T-helper 1 cell (primary cell): ENCODE measurements around the gene LRG1.

Experiments
- DNase-seq, 5 donors: peaks; one replicate each; pipeline ENCODE4 v3.0.0-alpha.2; 2012 to 2020

Gene LRG1

DNA sequence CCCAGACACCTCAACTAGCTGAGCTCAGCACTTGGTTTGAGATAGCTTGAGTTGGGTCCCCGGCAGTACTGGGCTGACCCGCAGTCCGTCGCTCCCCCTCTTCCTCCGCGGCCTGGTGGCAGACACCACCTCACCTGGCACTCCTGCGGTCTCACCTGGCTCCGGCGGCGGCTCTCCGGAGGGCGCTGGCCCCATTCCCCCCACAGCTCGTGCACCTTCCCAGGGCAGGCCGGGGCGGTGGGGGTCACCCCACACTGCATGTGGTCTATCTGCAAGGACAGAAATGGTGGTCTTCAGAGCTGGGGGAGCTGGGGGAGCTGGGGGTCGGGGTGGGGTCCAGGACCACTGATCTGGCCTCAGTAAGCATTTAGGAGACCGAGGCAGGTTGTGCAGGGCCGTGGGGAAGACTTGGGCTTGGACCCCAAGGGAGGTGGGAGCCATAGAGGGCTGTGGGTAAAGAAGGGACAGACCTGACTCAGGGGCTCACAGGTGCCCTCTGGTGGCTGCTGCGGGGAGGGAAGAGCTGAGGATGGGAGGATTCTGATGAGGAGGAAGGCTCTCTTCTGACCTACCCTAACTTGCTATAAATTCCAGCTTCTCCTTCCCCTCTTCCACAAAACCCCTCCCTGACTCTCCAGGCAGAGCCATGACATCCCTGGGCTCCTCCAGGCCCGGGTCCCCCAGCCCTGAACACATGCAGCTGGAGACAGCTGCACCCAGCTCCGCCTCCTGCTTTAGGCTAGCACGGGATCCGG is 14.9 kb downstream of the LRG1 start:
- DNase-seq: peak in 4 of 5 donors; percentile 40 to 62 (median 54)

DNA sequence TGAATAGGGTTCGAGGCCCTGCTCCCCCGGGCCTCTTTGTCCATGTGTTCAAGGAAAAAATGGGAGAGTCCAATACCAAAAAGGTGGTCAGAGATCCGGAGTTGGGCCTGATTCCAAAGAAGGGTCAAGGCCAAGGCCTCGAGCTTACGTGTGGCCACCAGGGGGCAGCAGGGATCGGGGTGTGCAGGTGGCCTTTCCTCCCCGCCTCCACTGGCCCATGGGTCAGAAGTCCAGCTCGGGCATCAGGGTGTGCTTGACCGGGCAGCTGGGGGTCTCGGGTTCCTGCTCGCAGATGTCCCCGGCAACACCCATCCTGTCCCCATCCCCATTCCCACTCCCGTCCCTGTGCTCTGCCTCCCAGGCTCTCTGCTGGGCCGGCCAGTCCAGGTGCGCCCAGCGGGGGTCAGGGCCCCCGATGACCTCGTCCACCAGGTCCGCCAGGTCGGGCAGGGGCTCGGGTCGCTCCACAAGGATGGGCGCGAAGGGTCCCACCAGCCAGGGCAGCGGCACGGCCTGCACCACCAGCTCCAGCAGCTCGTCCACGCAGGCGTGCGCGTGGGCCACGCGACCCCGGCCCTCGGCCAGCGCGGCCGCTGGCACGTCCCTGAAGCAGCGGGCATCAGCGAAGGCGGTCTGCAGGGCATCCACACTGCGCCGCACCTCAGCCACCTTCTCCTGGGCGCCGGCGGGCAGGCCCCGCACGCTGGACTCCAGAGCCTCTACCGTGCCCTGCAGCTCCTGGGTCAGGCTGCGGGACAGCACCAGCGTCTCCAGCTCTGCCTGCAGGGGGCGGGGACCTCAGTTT is 16.3 kb downstream of the LRG1 start:
- DNase-seq: peak in 1 of 5 donors; percentile 9

DNA sequence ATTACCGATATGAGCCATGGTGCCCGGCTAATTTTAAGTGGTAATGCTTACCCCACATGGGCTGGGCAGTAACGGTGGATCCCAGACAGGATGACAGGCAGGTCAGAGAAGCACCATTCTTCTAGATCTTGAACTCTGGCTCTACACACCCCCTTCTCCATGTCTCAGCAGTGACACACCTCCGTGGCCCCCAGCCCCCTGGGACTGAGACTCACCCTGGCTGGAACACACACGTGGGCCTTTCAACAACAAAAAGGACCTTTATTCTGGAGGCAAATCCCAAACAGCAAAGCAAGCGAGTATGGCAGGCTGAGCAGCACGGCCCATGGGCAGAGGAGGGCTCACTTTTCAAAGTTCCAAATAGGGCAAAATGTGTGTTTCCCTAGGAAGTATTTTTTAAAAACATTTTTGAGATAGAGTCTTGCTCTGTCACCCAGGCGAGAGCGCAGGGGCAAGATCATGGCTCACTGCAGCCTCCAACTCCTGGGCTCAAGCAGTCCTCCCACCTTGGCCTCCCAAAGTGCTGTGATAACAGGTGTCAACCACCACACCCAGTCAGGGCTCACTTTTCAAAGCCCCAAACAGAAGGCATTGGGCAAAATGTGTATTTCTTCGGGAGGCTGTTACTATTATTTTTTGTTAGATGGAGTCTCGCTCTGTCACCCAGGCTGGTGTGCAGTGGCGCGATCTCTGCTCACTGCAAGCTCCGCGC is 17.4 kb downstream of the LRG1 start:
- no peak for DNase-seq

DNA sequence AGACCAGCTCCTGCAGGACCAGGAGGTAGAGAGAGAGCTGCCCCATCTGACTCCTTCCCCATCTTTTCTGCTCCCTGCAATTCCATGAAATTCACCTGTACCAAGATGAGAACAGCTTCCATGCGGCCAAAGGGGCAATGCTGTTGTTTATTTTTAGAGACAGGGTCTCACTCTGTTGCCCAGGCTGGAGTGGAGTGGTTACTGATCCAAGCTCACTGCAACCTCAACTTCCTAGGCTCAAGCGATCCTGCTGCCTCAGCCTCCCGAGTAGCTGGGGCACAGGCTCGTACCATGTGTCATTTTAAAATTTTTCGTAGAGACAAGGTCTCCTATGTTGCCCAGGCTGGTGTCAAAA is 18.0 kb downstream of the LRG1 start:
- no peak for DNase-seq

DNA sequence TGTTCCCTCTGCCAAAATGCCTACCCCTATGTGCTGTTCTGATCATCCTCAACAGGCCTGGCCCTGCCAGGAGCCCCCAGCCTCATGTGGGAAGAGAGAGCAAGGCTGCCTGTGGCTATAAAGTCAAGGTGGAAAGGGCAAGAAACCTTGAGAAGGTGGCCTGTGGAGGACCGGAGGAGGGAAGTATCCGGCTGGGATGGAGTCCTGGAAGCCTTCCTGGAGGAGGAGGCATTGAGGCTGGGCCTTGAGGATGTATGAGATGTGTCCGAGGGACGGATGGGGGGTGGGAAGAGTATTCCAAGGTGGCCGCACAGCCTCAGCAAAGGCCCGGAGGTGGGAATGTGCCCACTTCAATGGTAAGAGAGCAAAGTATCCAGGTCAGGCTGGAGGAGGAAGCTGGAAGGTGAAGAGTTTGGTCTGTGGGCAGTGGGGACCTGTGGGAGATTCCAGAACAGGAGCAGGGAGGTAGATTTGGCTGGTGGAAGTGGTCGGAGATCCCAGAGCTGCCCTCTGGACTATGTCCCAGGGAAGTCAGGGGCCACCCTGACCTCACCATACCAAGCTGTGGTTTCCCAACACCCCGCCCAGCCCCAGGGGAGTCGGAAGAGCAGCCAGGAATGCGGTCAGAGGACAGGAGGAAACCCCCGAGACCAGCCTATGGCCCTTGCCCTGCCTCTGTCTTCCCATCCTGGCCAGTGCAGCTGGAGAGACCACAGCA is 18.5 kb downstream of the LRG1 start:
- DNase-seq: no peak

DNA sequence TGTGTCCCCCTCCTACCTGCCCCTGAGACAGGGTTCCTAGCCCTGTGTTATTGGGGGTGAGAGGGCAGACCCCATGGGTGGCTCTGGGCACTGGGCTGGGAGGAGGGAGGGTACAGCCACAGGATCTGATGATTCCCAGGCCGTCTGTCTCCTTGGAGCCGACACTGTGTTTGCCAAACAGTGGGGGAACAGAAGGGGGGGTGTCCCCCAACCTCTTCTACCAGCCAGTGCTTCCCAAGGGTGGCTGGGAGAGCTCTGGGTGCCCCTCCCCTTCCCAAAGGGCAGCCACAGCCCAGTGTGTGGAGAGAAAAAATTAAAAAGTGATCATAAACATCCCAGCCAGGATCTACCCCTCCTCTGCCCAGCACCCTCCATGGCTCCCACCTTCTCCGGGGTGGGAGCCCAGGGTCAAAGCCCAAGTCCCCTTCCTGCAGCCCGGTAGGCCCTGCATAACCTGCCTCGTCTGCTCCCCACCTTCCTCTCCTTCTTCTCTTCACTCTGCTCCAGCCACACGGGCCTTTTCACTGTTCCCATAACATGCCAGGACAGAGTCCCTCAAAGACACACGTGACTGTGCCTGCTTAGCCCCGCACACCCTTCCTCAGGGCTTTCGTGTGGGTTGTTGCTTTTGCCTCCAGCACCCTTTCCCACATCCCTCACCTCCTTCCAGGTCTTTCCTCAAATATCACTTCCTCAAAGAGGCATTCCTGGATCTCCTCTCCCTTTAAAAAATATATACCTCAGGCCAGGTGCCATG is 20.1 kb downstream of the LRG1 start:
- DNase-seq: no peak

DNA sequence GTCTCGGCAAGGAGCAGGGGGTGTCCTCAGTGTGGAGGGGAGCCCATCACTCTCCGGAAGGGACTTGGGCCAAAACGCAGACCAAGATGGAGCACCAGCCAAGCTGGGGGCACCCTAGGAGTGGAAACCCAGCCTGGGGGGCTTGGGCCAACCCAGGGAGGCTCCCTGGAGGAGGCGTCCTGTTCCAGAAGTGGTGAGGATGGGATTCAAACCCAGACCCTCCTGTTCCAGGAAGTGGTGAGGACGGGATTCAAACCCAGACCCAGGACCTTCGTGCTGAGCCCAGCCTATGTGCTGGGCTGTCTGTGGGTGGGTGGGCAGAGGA is 20.7 kb downstream of the LRG1 start:
- DNase-seq: no peak

DNA sequence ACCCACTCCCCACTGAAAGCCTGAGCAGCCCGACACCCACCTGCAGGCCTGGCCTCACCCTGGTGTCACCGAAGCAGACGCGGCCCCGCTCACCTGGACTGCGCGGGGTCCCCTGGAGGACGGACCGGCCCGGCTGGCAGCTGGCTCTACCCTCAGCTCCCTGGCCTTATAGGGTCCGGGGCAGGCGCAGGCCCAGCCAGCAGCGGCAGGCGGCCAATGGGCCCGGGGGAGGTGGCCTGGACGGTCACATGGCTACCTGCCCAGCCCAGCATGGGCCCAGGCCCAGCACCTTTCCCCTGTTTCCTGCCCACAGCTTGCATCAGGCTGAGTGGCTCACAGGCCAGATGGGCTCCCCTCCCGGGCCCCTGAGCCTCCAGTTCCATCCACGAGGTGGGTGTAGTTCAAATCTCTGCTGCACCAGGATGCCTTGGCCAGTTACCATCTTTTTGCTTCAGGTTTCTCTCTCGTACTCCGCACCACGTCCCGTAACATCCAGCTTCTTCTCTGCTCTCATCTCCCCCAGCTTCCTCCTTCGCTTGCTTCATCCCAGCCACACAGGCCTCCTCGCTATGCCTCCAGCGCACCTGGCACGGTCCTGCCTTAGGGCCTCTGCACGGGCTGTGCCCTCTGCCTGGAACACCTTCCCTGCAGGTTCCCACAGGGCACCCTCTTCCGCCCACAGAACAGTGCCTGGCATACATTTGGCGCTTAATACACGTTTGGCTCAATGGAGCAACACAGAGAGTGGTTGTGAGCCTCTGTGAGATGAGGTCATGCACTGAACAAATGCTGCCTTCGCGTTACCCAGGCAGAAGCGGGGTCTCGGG is 21.3 kb downstream of the LRG1 start, which contains the start of gene PLIN4:
TSS of gene PLIN4 (minus strand) at position 142 of the 827 bp plus-strand sequence. CDS start 214 bp downstream, outside the sequence.
- no peak for DNase-seq

DNA sequence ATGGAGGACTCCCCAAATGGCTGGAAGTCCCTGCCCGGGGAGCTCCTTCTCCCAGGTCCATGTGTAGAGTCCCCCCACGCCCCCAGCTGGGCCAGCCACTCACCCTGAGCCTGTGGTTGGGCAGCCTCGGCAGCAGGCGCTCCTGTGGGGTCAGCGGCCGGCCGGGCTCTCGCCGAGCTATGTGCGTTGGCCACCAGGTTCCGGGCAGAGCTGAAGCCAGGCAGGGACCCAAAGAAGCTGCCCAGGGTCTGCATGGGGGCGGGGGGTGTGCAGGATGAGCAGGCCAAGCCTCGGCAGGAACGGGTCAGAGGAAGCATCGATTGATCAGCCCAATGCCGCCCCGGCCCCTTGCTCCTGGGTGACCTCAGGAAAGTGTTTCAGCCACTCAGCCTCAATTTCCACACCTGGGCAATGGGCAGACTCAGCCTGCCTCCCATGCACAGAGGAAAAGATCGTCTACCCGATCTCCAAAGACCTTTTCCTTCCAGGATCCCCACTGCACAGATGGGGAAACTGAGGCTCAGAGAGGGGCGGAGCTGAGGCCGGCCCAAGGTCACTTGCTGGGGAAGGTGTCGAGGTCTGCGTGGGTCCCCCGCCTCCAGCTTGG is 22.3 kb downstream of the LRG1 start:
- no peak for DNase-seq

DNA sequence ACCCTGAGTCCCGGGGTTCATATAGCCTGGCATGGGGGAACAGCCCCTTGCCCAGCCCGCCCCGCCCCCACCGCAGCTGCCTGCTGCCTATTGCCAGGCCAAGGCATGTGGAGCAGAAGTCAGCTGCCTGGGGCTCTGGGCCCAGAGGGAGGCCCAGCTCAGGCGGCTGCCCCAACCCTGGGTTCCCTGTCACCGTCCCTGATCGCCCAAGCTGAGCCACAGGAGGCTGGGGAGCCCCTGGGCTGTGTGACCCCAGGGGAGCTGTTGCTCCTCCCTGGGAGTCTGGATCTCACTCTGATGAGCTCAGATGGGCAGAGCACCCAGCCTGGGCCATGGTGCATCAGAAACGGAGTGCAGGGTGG is 22.9 kb downstream of the LRG1 start:
- DNase-seq: no peak

DNA sequence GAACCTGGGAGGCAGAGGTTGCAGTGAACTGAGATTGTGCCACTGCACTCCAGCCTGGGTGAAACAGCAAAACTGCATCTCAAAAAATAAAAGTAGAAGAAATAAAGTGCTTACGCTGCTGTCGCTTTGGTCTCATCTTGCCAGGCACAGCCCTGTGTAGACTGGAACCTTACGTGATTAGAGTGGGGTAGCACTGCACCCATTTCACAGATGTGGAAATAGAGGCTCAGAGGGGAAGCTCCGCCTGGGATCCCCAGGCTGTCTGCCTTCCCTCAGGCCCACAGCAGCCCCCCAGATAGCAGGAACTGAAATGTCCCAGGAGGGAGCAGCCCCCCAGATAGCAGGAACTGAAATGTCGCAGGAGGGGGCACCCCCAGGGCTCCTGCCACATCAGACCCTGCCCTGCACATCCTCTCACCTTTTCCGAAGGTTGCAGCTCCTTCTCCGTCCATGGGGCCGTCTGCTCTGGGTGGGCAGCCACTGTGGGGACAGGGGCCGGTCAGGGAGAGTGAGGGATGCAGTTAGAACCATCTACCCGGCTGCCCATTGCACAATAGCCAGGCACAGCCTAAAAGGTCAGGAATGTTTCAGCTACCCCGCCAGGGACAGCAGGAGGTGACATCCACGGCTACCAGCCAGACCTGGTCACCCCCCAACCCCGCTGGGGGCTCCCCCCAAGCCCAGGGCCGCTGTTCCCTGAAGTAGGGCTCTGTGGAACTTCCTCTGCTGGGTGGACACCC is 23.5 kb downstream of the LRG1 start:
- DNase-seq: no peak

DNA sequence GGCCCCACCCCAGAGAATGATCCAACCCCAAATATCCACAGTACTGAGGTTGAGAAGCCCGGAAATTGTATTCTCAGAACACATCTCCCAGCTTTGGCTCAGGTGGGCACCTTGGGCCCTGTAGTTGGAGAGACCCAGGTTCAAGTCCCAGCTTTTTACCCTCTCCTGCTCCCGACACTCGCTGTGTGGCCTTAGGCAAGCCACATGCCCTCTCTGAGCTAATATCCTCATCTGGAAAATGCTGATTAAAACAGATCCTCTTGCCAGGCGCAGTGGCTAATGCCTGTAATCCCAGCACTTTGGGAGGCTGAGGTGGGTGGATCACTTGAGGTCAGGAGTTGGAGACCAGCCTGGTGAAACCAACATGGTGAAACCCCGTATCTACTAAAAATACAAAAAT is 24.1 kb downstream of the LRG1 start:
- no peak for DNase-seq

DNA sequence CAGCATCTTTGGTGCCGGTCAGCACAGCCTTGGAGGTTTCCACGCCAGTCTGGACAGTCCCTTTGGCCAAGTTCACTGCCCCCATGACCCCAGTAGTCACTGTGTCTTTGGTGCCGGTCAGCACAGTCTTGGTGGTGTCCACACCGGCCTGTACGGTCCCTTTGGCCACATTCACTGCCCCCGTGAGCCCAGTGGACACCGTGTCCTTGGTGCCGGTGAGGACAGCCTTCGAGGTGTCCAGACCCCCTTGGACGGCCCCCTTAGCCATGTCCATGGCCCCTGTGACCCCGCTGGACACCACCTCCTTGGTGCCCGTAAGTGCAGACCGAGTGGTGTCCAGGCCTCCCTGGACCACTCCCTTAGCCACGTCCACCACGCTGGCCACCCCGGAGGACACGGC is 26.6 kb downstream of the LRG1 start:
- no peak for DNase-seq

DNA sequence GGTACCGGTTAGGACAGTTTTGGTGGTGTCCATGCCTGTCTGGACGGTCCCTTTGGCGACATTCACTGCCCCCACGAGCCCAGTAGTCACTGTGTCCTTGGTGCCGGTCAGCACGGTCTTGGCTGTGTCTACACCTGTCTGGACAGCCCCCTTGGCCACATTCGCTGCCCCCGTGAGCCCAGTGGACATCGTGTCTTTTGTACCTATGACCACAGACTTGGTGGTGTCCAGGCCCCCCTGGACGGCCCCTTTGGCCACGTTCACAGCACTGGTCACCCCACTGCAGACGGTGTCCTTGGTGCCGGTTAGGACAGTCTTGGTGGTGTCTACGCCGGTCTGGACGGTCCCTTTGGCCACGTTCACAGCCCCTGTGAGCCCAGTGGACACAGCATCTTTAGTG is 27.8 kb downstream of the LRG1 start:
- no peak for DNase-seq

DNA sequence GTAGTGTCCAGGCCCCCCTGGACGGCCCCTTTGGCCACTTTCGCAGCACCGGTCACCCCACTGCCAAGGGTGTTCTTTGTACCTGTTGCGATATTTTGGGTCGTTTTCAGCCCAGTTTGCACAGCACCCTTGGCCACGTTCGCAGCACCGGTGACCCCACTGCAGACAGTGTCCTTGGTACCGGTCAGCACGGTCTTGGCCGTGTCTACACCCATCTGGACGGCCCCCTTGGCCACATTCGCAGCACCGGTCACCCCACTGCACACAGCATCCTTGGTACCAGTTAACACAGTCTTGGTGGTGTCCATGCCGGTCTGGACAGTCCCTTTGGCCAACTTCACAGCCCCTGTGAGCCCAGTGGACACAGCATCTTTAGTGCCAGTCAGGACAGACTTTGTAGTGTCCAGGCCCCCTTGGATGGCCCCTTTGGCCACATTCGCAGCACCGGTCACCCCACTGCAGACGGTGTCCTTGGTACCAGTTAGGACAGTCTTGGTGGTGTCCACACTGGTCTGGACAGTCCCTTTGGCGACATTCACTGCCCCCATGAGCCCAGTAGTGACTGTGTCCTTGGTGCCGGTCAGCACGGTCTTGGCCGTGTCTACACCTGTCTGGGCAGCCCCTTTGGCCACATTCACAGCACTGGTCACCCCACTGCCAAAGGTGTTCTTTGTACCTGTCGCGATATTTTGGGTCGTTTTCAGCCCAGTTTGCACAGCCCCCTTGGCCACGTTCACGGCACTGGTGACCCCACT is 28.4 kb downstream of the LRG1 start:
- DNase-seq: no peak

DNA sequence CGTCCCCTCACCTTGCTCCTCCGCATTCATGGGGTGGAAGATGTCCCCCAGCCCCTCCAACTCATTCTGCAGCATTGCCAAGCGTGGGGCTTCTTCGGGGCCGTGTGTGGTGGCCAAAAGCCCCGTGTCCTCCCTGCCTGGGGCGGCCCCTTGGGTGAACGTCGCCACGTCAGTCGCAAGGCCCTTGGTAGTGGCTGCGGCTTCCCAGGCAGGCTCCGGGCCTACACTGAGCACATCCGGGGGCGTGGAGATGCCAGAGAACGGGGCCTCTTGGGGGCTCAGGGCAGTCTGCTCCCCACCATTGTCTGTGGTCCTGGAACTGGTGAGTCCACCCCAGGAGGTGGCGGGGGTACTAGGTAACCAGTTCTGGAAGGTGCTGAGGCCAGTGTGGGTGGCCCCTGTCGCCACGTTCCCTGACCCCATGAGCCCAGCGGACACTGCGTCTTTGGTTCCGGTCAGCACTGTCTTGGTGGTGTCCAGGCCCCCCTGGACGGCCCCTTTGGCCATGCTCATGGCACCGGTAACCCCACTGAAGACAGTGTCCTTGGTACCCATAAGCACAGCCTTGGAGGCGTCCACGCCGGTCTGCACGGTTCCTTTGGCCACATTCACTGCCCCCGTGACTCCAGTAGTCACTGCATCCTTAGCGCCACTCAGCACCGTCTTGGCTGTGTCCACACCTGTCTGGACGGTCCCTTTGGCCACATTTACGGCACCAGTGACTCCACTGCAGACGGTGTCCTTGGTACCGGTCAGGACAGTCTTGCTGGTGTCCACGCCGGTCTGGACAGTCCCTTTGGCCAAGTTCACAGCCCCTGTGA is 29.2 kb downstream of the LRG1 start:
- DNase-seq: no peak

DNA sequence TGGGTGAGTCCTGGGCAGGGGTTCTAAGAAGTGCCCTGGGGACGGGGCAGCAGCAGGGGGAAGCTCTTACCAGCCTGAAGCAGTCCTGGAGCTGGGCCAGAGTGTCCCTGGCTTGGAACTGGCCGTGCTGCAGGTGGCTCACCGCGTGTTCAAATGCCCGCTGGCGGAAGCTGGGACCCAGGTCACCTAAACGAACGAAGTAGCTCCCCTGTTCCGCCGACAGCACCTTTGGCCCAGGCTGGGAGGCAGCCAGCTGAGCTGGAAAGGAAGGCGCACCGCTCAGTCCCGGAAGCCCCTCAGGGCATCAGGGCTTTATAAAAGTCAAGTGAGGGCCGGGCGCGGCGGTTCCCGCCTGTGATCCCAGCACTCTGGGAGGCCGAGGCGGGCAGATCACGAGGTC is 31.1 kb downstream of the LRG1 start:
- DNase-seq: no peak

DNA sequence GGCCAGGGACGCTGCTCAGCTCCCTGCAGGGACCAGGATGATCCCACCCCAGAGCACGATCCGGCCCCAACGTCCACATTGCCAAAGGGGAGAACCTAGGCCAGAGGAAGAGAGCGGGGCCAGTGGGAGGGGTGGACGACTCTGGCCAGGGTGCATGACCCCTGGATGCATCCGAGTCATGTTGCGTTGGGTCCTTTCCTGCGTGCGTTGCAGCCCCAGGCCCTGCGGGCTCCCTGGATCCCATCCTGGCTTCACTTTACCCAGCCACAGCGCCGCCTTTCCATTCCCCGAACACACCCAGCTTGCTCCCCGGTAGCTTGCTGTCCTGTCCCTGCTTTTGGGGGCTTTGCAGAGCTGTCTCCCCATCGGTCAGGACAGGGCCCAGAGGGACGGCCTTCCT is 32.0 kb downstream of the LRG1 start:
- no peak for DNase-seq

DNA sequence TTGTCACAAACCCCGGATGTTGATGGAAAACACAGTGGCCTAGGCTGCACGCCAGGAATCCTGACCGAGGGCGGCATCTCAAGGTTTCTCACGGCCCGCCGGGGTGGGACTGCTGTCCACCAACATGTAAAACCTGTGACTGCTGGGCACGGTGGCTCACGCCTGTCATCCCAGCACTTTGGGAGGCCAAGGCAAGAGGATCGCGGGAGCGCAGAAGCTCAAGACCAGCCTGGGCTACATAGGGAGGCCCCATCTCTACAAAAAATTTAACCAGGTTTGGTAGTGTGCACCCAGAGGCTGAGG is 32.7 kb downstream of the LRG1 start:
- DNase-seq: no peak
